HG03045 (cell line): ENCODE data around the gene CZIB.

Source experiments
- ATAC-seq: cut with Tn5 transposase; IDR thresholded peaks from one replicate; pipeline ENCODE4 v1.9.1; 2021; ENCODE audit warnings: mild to moderate bottlenecking, moderate library complexity; ENCODE audit not compliant: unreplicated experiment

Gene CZIB

DNA sequence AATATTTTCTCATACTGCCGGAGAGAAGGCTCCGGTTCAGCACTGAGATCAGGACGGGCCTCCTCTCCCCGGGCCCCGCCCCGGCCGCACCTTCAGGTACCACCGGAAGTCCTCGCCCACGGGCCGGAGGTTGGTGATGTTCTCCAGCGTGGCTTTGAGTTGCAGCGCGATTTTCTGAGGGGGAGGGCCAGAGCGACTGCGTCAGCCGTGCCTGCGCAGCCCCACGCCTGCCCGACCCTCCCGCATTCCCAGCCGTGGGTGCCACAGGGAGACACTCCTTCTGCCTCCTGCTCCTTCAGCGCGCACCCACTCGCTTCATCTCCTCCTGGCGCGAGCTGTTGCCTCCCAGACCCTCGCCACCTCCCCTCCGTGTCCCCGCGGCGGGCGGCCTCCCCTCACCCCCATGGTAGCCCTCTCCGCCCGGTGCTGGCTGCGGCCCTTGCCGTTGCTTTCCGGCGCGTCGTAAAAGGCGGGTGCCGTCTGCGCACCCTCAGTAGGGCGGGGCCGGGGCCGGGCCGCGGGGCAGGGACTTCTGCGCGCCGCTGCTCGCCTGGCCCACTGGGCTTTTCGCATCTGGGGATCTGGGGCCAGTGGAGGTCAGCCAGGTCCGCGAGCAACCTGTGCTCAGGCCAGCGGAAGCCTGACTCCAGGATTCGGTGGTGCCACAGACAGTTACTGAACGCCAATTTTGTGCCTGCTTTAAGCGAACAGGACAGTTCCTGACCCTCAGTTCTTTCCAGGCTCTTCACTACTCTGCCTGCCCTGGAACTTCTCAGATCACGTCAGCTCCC, at the start of gene CZIB:
TSS of gene CZIB (minus strand) at position 464 of the 791 bp plus-strand sequence. CDS start at position 405, 59 bp downstream.
- ATAC-seq: peak; percentile 93

DNA sequence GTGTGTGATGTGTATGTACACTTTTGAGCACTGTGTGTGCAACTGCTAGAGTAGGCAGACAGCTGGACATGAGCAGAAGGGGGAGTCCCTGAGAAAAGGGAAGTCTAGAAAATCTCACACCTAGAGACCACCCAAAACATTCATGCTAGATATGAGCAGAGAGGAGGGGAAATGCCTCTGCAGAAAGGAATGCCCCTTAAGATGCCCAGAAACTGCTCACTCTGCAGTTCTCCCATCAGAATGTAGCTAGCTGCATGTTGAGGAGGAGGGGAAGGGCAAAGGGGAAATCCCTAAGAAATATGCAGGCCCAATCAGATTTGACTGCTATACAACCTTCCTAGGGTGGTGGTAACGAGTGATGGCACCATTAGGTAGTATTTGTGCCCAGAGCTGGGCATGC, 49.7 kb upstream of the CZIB start:
- ATAC-seq: no peak

DNA sequence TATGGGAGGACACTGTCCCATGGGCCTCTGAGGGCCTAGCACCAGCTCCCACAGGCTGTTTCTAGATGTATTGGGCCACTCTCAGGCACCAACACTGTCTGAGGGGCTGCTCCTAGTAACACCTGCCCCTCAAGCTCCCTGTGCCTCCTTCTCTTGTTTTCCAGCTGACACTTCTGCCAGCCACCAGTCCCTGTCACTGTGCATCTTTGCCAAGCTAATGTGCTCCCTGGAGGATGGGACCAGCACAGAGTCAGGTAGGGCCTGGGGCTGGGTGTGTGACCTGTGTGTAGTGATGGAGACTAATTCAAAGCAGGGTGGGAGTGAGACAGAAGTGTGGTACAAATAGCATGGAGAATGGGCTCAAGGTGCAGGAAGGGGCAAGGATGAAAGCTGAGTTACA, 47.3 kb upstream of the CZIB start:
- no peak for ATAC-seq

DNA sequence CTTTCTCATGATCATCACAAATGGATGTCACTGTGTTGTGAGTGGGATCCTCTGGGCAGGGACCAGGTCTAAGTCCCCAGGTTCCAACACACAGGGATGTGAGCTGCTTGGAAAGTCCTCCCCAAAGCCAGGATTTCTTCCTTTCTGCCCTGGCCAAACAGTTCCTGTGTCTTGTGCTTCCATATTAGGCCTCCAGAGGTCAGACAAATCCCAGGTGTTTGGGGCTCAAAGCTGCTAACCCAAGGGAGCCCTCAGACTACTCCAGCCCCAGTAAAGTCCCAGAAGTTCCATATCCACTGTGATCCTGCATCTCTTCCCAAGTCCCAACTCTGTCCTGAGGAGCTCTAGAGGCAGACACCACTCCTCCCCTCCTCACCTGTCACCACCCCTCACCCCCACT, 45.6 kb upstream of the CZIB start:
- no peak for ATAC-seq

DNA sequence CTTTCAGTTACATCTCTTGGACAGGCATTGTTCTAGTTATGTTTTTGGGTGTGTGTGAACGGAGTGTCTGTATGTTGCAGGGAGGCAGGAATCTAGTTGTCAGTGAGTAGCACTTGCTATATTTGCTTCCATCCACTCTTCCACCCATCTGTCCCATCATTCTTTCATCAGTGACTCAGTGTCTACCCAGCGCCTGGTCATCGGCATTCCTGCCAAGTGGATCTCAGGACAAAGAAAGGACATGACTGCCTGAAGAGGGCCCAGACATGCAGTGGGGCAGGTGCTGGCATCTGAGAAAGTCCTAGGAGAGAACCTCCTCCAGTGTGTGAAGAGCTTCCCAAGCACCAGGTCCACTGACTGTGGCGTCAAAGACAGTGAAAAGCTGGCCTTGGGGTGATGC, 45.1 kb upstream of the CZIB start:
- no peak for ATAC-seq

DNA sequence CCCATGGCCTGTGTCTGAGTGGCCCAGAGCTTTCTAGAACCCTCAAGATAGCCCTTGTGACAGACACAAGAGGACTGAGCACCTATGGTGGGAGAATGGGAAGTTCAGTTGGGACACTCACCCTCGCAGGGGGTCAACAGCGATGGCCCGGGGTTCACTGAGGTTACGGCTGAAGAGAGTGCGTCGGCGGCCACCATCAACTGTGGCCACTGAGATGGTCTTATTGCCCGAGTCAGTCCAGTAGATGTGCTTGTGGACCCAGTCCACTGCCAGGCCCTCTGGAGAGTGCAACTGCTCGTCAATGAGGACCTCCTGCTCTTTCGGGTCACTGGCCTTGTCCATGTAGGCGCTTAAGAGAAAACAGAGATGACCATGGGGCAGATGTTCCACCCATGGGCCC, 43.6 kb upstream of the CZIB start:
- ATAC-seq: no peak

DNA sequence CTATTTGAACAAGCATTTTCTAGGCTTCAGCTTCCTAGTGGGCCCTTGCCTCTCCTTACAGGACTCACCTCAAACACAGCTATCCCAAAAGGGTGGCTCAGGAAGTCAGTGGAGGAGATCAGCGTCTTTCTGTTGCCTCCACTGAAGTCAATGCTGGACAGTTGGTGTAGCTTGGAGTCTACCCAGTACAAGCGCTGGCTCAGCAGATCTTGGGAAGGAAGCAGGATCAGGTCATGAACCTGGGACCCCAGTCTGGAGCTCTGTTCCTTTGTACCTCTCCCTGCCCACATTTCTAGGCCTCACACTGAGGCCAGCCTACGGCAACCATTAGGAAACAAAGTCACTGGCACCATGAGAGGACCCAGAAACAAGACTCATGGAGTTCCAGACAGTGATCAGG, 41.6 kb upstream of the CZIB start:
- no peak for ATAC-seq

DNA sequence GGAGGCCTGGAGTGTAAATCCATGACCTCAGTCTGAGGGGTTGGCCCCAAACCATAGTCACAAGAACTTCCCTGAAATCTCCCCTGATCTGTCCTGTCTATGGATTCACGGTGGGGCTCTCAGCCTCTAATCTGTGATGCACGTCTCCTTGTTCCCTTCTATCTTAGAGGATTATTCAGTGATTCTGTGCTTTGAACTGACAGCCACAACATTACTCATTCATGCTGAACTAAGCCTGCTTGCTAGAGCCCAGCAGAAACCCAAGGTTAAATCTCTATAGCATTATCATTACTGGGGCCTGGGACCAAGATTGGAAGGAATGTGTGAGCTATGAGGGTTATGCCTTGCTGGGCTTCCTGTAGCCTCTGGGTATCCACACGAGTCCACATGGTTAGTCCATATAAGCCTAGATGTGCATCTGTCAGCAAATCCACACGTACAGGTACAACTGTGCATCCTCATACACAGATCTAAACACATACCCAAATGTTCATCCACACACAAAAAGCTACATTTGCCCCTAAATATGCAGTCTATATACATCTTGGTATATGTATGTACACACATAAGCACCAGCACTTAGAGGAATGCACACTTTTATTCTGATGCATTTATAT, 40.3 kb upstream of the CZIB start:
- no peak for ATAC-seq

DNA sequence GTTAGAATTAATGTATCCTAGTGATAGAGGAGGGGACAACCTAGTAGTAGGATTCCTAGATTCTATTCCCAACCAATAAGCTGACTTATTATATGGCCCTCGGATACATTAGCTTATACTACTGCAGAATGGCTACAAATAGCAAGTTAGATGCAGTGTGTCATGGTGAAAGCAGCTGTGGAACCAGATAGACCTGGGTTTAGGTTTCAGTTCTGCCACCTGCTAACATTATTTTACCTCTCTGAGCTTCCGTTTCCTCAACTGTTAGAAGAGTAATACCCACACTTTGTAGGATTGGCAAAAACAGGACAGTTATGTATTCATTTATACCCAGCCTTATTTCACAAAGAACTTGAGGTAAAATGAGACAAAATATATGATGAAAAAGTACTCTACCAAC, 39.5 kb upstream of the CZIB start:
- ATAC-seq: peak; percentile 53

DNA sequence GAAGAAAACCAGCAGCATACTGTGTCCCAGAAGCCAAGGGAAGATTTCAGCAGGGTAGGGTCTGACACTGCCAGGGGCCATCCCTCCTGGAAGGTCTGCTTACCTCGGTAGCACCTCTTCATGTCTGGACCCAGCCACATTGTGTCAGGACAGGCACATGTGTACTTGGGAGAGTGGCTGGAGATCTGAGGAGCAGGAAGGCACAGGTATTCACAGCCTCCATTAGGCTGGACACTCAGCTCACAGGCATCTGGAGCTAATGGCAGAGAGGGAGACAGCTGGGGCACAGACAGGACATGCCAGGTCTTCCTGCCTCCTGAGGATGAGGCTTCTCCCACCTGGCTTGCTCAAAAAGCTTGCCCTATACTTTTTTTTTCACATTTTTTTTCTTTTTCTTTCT, 37.8 kb upstream of the CZIB start:
- no peak for ATAC-seq

DNA sequence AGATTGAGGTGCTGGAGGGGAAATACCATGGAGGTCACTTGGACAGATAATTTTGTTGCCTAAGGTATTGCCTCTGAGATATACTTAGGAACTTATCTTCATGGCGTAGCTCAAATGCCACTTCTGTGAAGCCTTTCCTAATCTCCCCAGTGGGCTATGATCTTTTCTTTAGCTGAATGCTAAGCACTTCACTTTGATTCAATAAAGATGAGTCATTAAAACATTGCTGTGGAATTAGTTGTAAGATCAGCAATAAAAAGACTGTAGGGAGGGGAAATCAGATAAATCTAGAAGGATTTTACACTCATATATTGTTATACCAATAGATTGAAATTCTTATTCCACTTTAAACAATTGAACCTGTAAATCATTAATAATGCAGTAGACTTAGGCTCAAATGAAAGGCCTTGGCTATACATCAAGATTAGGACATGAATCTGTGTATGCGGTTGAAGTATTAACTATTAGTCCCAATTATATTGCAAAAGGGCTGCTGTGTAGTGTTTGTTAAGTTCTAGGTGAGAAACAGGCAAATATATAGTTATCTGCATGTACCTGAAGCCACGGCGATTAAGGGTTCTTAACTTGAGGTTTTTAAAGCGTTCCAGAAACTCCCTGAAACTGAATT, 37.1 kb upstream of the CZIB start:
- ATAC-seq: no peak

DNA sequence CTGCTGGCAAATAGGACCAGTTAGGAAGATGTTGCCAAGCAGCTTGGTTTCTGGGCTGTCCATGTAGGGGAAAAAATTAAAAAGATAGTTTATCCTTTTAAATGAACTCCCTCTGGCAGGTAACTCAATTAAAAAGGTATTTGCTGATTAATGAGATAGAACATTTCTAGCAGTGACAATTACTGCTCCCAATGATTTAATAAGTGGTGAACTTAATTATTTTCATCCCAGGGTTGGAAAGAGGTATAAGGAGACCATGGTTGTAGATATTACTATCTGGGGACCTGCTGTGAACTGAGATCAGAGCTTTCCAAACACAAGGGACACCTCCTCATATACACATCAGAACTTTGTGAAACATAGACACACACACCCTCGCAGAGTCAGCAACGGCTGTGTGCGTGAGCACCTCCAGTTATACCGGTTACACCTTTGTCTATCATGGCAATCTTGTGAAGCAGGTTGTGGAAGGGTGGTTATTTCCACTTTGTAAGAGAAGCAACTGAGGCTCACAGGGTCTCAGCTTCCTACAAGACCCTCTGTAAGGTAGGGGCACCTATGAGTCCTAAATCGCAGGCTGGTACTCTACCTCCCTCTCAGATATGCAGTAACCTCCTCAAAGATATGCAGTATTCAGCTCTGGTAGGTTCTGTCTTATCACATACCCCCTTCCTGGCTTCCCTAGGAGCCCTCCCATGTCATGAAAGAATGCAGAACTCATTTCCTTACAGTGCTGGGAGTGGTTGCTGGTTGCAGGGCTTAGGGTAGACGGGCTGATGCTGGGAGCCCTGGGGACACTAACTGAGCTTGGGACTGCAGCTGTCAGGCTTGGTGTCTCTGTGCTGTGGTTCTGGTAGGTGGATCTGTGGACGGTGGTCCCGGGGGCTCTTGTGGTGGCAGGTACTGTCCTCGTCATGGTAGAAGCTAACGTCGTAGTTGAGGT, 36.3 kb upstream of the CZIB start:
- no peak for ATAC-seq

DNA sequence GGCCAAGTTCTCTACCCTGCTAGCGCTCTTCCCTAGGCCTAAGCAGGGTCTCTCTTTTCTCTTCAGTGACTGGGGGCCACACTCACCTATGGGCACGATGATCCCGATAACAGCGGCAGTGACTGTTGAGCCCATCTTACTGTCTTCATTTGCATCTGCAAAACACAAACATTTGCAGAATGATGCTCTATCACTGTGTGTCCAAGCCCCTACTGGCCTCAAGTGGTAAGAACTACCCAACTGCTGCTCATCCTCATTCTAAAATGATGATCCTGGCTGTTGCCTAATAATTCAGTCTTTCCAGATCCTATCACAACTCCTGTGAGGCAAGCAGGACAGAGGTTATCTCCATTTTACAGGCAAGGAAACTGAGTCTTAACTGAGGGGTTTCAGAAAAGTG, 34.6 kb upstream of the CZIB start:
- ATAC-seq: no peak

DNA sequence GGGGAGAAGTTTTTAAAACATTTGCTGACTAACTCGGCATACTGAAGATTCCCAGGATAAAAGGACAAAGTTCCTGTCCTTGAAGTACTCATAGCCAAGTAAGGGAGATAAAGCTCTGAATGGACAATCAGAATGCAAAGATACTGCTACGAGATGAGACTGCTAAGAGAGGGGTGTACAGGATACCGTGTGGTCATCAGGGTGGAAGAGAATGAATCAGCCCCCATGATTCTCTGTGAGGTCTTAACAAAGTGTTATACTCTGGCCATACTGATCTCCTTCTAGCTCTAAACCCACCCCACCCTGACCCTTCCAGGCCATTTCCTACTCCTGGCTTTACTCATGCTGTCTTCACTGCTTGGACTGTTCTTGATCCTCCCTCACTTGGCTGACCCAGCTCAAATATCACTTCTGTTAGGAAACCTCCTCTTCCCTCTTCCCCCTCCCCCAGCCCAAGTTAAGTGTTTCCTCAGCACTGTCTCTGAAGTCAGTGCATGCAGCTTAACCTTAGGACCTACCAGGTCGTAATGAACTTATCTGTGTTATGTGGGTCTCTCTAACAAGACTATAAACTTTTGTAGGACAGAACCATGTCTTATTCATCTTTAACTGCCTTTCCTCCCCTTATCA, 33.7 kb upstream of the CZIB start:
- ATAC-seq: no peak

DNA sequence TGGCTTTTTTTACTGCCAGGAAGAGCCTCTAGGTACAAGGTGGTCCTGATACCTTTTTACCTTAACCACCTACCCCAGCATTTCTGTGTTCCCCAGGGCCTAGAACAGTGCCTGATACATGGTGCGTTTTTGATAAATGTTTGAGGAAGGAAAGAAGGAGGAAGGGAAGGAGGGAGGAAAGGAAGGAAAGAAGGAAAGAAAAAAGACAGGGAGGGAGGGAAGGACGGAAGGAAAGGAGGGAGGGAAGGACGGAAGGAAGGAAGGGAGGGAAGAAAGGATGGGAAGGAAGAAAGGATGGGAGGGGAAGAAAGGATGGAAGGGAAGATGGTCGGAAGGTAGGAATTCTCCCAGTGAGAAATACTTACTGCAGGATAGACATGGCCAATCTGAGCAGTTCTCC, 29.9 kb upstream of the CZIB start:
- ATAC-seq: no peak

DNA sequence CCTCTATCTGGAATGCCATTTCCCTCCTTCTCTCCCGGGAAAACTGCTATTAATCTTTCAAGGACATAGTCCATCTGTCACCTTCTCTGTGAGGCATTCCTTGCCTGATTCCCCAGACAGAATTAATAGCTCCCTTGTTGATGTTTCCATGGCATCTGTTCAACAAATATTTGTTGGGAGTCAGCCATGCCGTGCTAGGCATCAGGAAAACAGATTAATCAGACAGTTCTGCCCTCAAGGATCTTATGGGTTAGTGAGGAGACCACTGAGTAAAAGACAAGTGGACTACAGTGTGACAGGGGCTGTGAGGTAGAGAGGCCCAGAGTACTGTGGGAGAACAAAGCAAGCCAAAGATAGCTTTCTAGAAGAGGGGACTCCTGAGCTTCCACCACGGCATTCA, 29.3 kb upstream of the CZIB start:
- ATAC-seq: no peak

DNA sequence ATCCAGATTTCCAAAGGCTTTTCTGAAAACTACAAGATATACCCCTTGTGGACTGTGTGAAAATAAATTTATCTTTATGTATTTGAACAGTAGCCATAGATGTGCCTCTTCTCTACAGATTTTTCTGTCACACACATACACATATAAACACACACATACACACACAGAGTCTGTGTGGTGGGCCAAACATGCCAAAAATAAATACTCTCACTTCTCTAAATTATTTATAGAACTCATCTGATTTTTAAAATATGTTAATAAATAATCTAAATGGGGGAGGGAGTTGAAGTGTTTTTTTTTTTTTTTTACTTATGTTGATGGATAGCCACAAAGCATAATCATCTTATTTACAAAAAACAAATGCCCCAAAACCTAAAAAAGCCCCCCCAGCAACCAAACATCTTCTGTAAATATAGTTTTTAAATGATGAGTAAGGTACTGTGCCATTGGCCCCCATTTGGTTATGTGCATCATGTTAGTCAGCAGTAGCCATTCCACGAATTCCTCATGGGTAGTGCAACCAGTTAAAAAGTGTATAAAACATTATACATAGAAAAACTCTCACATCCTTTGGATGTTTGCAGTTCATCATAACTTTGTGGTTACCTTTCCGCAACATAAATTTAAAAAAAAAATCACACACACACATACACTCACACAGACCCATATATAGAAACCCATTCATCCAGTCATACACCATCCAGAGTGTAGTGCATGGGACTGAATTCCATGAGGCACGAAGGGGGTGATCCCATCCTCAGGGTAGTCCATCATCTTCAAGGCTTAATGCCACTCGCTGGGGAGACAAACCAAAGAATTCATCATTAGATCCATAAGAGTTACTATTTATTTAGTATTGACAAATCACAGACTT, 26.1 kb upstream of the CZIB start:
- ATAC-seq: no peak

DNA sequence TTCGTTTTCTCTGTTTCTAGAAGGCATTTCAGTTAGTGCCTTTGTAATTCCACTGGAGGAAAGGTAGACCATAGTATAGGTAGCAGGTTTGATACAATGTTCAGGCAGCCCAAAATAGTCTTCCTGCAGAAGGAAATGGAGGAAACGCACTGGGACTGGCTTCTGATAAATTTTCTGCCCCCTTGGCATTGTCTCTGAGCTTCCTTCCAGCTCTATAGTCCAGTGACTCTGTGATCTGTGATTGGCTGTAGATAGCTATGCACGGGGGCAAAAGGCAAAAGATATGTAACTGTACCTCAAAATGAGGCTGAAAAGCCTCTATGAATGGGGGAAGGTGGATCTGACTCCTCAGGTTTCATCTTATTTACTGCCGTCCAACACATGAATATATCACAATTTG, 23.7 kb upstream of the CZIB start:
- ATAC-seq: no peak

DNA sequence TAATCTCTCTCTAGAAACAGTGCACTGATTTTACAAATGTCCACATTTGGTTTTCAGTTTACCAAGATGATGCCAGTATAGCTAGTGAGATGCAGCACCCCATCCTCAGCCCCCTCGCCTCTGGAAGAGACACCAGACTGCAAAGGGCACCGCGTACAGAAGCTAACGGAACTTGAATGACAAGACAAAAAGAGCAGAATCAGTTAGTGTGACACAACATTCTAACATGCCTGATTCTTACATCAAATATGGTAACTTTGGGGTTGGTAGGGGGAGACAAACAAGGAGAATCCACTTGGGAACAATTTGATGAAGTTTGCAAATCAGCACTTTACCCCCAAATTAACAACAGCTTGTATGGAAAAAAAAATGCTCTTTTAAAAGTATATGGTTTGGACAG, 21.9 kb upstream of the CZIB start:
- ATAC-seq: no peak

DNA sequence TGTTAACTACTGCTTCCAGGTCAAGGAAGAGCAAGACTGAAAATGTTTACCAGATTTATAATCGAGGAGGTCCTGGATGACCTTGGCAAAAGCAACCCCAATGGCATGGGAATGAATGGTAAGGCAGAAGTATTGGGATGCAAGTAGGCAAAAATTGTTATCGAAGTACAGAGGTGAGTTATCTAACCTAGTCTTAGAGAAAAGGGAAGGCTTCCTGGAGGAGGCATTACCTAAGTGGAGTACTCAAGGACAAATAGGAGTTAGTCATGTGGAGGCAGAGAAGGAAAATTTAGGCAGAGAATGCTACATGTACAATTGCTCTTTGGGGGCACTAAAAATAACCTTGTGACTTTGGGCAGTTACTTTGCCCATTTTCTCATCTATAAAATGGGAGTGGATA, 21.4 kb upstream of the CZIB start:
- no peak for ATAC-seq
